Measurements from ENCODE around the gene COL2A1.

- TF ChIP-seq, protein P1, sequence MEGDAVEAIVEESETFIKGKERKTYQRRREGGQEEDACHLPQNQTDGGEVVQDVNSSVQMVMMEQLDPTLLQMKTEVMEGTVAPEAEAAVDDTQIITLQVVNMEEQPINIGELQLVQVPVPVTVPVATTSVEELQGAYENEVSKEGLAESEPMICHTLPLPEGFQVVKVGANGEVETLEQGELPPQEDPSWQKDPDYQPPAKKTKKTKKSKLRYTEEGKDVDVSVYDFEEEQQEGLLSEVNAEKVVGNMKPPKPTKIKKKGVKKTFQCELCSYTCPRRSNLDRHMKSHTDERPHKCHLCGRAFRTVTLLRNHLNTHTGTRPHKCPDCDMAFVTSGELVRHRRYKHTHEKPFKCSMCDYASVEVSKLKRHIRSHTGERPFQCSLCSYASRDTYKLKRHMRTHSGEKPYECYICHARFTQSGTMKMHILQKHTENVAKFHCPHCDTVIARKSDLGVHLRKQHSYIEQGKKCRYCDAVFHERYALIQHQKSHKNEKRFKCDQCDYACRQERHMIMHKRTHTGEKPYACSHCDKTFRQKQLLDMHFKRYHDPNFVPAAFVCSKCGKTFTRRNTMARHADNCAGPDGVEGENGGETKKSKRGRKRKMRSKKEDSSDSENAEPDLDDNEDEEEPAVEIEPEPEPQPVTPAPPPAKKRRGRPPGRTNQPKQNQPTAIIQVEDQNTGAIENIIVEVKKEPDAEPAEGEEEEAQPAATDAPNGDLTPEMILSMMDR (IDR thresholded peaks at IDR 0.05), result no peak
- TF ChIP-seq POLR2A (IDR thresholded peaks at IDR 0.05), result no peak
Measured at GRCh38 chr12:48008349-48008748, 4.1 kb upstream of the COL2A1 start.
